AG09309 (cell line): Measurements from ENCODE around the gene OR4N2.
"Not testable (repeated sequence)": the region's sequence is repeated elsewhere in the genome, so short reads cannot be mapped to it uniquely, and the experiment has no call there.

Experiments used
- DNase-seq: peaks from one replicate; pipeline ENCODE4 v3.0.0-alpha.2; 2010; ENCODE audit warnings: low read depth
- H3K4me3 ChIP-seq: 2 replicates; pipeline ENCODE4 v1.5.1; 2011; ENCODE audit warnings: mild to moderate bottlenecking, low read depth, low read length, moderate library complexity; ENCODE audit not compliant: control insufficient read depth
- TF ChIP-seq, protein P1 (sequence below): IDR thresholded peaks from 2 replicates; pipeline ENCODE4 v1.5.1; 2011; ENCODE audit warnings: mild to moderate bottlenecking, low read depth, low read length, inconsistent platforms; ENCODE audit not compliant: insufficient read depth, control insufficient read depth; ENCODE audit errors: missing control alignments

OR4N2 gene

GRCh38 chr14:19828314-19828713 lies 24.7 kb downstream of the OR4N2 start:
- TF ChIP-seq, protein P1, sequence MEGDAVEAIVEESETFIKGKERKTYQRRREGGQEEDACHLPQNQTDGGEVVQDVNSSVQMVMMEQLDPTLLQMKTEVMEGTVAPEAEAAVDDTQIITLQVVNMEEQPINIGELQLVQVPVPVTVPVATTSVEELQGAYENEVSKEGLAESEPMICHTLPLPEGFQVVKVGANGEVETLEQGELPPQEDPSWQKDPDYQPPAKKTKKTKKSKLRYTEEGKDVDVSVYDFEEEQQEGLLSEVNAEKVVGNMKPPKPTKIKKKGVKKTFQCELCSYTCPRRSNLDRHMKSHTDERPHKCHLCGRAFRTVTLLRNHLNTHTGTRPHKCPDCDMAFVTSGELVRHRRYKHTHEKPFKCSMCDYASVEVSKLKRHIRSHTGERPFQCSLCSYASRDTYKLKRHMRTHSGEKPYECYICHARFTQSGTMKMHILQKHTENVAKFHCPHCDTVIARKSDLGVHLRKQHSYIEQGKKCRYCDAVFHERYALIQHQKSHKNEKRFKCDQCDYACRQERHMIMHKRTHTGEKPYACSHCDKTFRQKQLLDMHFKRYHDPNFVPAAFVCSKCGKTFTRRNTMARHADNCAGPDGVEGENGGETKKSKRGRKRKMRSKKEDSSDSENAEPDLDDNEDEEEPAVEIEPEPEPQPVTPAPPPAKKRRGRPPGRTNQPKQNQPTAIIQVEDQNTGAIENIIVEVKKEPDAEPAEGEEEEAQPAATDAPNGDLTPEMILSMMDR, result no peak
- no peak for DNase-seq

DNA sequence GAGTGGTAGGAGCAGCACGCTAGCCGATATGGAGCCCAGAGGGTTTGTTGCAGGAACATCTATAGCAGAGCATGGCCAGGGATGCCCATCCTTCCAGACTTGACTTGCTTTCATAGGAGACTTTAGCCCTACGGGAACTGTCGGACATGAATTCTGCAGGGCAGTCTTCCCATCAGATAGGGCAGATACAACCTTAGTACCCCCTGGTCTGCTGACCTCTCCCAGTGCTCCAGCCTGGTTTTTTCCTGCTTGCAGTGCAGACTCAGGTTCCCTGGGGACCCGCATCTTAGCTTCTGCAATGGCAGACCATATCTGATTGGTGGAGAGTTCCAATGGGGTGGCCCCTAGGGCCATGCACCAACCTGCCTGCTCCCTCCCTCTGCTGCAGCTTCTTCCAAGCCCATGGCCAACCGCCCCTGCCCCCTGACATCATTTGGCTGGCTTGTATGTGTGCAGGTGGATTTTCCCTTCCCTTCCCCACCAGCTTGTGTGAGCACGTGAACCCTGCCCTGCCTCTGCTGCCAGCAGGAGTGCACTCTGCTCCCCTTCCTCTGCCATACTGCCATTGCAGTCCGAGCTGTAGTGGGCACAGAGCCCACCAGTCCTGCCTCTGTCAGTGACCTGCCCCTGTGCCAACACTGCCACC lies 30.8 kb downstream of the OR4N2 start:
- not testable (repeated sequence) for DNase-seq, H3K4me3 ChIP-seq

More at GRCh38 chr14:19828314-19828713, 24.7 kb downstream of the OR4N2 start:
- H3K4me3 ChIP-seq, result no peak overlapping the region

DNA sequence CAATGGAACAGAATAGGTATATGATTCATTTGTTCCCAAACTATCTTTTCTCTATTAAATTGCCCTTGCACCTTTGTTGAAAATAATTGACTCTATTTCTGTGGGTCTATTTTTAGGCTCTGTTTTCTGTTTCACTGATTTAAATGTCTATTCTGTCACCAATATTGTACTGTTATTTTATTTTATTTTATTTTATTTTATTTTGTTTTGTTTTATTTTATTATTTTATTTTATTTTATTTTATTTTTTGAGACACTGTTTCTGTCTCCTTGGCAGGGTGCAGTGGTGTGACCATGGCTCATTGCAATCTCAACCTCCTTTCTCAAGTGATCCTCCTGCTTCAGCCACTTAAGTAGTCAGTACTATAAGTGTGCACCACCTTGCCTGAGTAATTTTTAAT lies 34.9 kb downstream of the OR4N2 start:
- TF ChIP-seq, protein P1, result no peak
- H3K4me3 ChIP-seq, result no peak overlapping the region
- no peak for DNase-seq

GRCh38 chr14:19851365-19851764 lies 47.8 kb downstream of the OR4N2 start:
- TF ChIP-seq, protein P1, result no peak
- DNase-seq, result no peak
- H3K4me3 ChIP-seq, result no peak overlapping the region

GRCh38 chr14:19866061-19866669 lies 62.6 kb downstream of the OR4N2 start:
- not testable (repeated sequence) for DNase-seq, H3K4me3 ChIP-seq

GRCh38 chr14:19873178-19873577 lies 69.6 kb downstream of the OR4N2 start:
- H3K4me3 ChIP-seq, result no peak overlapping the region
- TF ChIP-seq, protein P1, result no peak
- DNase-seq, result no peak

DNA sequence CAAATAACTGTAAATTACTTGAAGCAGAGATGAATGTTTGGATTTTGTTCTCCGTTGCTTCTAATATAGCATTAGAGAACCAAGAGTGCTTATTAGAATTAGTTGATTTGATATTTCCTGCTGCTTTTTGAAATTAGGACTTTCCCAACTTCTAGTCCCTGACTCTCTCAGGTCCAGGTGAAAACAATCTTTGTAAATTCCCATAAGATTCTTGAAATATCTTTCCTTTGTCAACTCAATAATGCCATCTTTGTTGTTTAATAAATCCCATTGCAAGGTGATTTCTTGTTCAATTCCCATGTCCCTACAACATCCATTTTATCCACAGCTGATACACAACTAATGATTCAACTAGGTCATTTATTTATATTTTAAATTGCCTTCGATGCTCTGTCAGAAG lies 71.3 kb downstream of the OR4N2 start, which contains the start of gene OR4K2:
TSS of gene OR4K2 (plus strand) at position 301 of the 400 bp plus-strand sequence. CDS start 1,126 bp downstream, outside the sequence.
- no peak for DNase-seq
- H3K4me3 ChIP-seq, result no peak within 1 kb of the TSS
- TF ChIP-seq, protein P1, result no peak
